Small intestine (tissue), 7 donors: ENCODE data around the gene MOB2. TPM values are rescaled to one million over a fixed set of nuclear protein-coding genes. Genes with fewer than 3 reads are reported as not detected.
A peak's percentile ranks its signal among the peaks of the same experiment; 100 is the strongest.

Experiments
- DNase-seq, 2 donors: peaks; one replicate each; pipeline versions ENCODE4 v3.0.0 to v3.0.0-alpha.2; 2013
- FAIRE-seq: peaks from 2 replicates; lab custom pipeline; 2012; peaks lifted over from hg19 to GRCh38; lab: Jason Lieb, UNC
- H3K27ac ChIP-seq, 3 donors: one replicate each; pipeline ENCODE4 v1.5.1; 2013; ENCODE audit warnings: low read length in 2 of 3, mild to moderate bottlenecking in 2 of 3, control low read depth in 1 of 3, inconsistent platforms in 1 of 3, low read depth in 1 of 3, moderate library complexity in 1 of 3
- H3K27me3 ChIP-seq, 3 donors: one replicate each; pipeline ENCODE4 v1.6.1; 2013; ENCODE audit warnings: low read length in 3 of 3, inconsistent platforms in 1 of 3; ENCODE audit not compliant: control insufficient read depth in 3 of 3, insufficient read depth in 3 of 3
- H3K36me3 ChIP-seq, 3 donors: one replicate each; pipeline ENCODE4 v1.6.1; 2013; ENCODE audit warnings: low read length in 3 of 3, inconsistent platforms in 1 of 3, low read depth in 1 of 3, mild to moderate bottlenecking in 1 of 3, moderate library complexity in 1 of 3; ENCODE audit not compliant: control insufficient read depth in 3 of 3, insufficient read depth in 2 of 3
- H3K4me1 ChIP-seq, 3 donors: one replicate each; pipeline ENCODE4 v1.6.1; 2013; ENCODE audit warnings: low read length in 2 of 3, inconsistent platforms in 1 of 3, low read depth in 1 of 3, mild to moderate bottlenecking in 1 of 3, moderate library complexity in 1 of 3; ENCODE audit not compliant: control insufficient read depth in 3 of 3, insufficient read depth in 2 of 3
- H3K4me3 ChIP-seq, 3 donors: one replicate each; pipeline ENCODE4 v1.5.1; 2013; ENCODE audit warnings: low read length in 3 of 3, control low read depth in 1 of 3, inconsistent platforms in 1 of 3, low read depth in 1 of 3, mild to moderate bottlenecking in 1 of 3, moderate library complexity in 1 of 3
- H3K9me3 ChIP-seq, 2 donors: one replicate each; pipeline ENCODE4 v1.6.1; 2013; ENCODE audit warnings: low read depth in 1 of 2, low read length in 1 of 2; ENCODE audit not compliant: control insufficient read depth in 2 of 2, insufficient read depth in 1 of 2
- WGBS, 3 donors: extraction: QIAGEN DNeasy Blood & Tissue Kit; methylation state at CpG; one replicate each; pipeline ENCODE4 v1.1.7; 2013; 5-methylcytosine and 5-hydroxymethylcytosine counted together
- polyA plus RNA-seq, 4 donors: library from polyadenylated mRNA; stranded (reverse) in 3 of 4; unstranded in 1 of 4; fragments of 200-250 nt in 3 of 4; fragments of 120-200 nt in 1 of 4; gene quantifications; one replicate each; pipeline versions ENCODE4 v1.2.1 to v1.2.3, GENCODE V29; 2013
- donor health status: healthy with polysubstance abuse.
- donor health status: control.
- donor health status: control.
- donor health status: Bipolar disorder and iron deficiency.
- donor health status: healthy.

Gene MOB2
- polyA plus RNA-seq, 4 donors: 28.3 to 48.6 (median 42.0) TPM

DNA sequence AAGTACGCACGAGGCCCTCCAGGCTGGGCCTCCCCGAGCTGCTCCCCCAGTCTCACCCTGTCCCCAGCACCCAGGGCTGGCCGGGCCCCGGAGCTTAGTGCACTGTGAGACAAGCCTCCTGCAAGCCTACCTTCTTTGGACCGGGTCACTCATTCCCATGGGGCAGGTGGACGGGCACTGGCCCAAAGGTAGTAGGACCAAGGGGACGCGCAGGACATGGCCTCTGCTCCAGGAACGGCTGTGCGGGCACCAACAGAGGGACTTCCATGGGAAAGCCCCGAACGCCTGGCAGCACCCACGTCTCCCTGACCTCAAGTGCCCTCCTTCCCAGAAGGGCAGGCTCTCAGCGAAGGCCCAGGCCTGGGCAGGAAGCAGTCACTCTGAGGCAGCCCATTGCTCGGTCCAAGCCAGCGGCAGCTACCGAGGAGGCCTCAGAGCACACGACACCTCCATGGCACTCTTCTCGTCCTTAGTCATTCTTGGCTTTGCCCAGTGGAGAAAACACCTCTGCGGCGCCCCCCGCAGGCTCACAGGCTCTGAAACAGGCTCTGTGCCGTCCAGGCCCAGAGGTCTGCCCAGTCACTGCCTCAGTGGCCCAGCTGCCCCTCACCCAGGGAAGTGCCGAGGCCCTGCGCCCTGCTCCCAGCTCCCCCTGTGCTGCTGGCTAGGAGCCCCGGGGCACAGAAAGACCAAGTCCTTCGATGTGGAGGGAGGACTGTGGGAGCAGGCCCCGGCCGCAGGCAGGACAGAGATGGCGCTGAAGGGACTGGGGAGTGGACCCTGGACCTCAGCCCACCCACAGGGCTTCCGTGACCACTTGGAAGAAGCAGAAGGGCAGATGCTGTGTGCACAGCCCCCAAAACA lies 3.8 kb downstream of the MOB2 start:
- 87 to 90% (median 90%) methylated on average over 32 of the region's 32 CpGs for WGBS, 3 donors
- FAIRE-seq: no peak
- H3K27ac ChIP-seq: peak overlapping the region in 1 of 3 donors; percentile 83

DNA sequence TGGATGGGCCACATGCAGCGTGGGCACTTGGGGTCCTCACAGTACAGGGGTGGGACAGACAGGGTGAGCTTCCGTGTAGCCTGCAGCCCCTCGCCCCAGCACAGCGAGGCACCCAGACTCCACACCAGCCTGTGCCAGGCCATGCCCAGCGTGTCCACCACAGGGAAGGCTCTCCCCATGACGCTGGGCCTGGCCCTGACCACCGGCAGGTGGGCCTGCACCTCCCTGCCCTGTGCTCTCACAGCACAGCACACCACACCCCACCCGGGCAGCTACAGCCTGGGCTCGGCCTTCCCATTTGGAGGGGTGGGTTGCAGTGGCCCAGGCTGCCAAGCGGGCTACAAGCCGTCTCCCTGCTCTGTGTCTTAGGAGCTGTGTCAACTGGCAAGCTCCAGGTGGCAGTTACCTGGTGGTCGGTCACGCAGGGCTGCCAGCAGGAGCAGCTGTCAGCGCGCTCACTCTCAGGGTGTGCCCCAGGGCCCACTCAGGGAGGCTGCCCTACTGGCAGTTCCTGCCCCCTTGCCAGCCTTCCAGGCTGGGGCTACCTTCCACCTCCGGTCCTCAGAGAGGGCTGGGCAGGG lies 4.6 kb downstream of the MOB2 start:
- peaks cover 7 to 71% (median 9%) of the 10 kb centered on the region in 3 donors for H3K36me3 ChIP-seq
- DNase-seq: no peak
- WGBS, 3 donors: 88 to 91% (median 90%) methylated on average over 16 of the region's 16 CpGs
- no peak for FAIRE-seq
- no peaks in the 10 kb centered on the region for H3K9me3 ChIP-seq
- H3K4me1 ChIP-seq: peaks cover 6 to 9% (median 7%) of the 10 kb centered on the region in 3 donors
- H3K27ac ChIP-seq: peak overlapping the region in 1 of 3 donors; percentile 83
- no peaks in the 10 kb centered on the region for H3K27me3 ChIP-seq
- H3K4me3 ChIP-seq: no peak overlapping the region

More for the DNA sequence above, 3.8 kb downstream of the MOB2 start:
- Histone ChIP-seq H3K4me3 (no peak overlapping the region), H3K27me3 (no peaks in the 10 kb centered on the region), H3K4me1 (peaks cover 10 to 17% (median 14%) of the 10 kb centered on the region in 3 donors), H3K36me3 (peaks cover 5 to 72% (median 9%) of the 10 kb centered on the region in 3 donors), H3K9me3 (no peaks in the 10 kb centered on the region)
- DNase-seq: no peak

DNA sequence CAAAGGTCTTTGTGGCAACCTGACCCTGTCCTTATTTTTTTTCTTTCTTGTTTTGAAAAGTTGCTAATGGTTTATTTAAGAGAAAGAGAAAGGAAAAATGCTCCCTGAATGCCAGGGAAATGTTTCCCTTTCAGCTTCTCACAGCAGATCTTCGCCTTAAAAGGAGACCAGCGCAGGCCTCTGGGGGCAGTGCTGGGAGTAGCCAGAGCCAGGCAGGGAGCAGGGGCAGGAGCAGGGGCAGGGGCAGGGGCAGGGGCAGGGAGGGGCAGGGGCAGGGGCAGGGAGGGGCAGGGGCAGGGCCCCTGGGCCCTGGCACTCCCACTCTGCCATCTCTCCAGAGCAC lies 5.1 kb downstream of the MOB2 start:
- Histone ChIP-seq H3K4me1 (peaks cover 4 to 7% (median 5%) of the 10 kb centered on the region in 3 donors), H3K9me3 (no peaks in the 10 kb centered on the region), H3K27ac (peak overlapping the region in 1 of 3 donors; percentile 83), H3K36me3 (peaks cover 7 to 70% (median 13%) of the 10 kb centered on the region in 3 donors), H3K4me3 (no peak overlapping the region), H3K27me3 (no peaks in the 10 kb centered on the region)
- DNase-seq (no peak), FAIRE-seq (no peak)
- WGBS, 3 donors: 88 to 95% (median 94%) methylated on average over 2 of the region's 2 CpGs

DNA sequence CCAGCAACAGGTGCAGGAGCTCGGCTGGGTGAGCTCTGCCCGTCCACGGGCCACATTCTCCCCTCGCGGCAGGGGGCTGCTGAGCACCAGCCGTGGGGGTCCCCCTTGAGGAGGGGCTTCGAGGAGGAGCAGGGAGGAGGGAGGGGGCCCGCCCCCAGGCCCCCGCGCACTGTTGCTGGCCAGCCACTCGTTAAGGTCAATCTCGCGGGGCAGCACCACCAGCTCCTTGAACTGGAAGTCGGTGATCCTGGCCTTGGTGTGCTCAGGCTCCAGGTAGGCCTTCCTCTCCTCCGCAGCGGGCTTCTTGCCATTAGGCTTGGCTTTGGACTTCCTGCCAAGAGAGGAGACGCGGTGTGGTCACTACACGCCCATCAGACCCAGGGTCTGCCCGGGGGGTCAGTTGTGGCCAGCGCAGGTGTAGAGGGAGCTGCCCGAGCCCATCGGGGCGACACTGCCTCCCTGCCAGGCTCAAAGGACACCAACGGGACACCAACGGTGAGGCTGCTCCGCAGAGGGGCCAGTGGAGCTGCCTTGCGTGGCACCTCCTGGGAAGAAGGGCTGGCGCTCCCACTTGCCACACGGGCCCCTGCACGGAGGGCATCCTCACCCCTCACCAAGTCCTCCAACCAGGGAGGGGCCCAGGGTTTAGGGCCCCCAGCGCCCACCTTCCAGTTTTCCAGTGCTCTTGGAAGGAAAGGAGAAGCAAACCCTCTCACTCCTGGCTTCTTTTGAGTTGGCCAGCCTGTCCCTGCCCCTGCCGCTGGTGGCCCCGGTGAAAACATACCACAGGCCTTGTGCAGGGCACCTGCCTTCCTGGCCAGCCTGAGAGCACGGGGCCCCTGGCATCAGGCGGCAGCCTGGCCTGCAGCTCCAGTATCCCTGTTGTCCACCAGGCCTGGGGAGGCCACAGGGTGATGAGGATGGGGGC lies 5.8 kb downstream of the MOB2 start:
- Histone ChIP-seq H3K36me3 (peaks cover 9 to 67% (median 13%) of the 10 kb centered on the region in 3 donors), H3K27me3 (no peaks in the 10 kb centered on the region), H3K27ac (peak overlapping the region in 1 of 3 donors; percentile 60), H3K9me3 (no peaks in the 10 kb centered on the region), H3K4me1 (peaks cover 0 to under 1% (median 0%) of the 10 kb centered on the region in 3 donors), H3K4me3 (no peak overlapping the region)
- 90 to 92% (median 91%) methylated on average over 33 to 36 of the region's 36 CpGs for WGBS, 3 donors
- no peak for DNase-seq
- FAIRE-seq: no peak

DNA sequence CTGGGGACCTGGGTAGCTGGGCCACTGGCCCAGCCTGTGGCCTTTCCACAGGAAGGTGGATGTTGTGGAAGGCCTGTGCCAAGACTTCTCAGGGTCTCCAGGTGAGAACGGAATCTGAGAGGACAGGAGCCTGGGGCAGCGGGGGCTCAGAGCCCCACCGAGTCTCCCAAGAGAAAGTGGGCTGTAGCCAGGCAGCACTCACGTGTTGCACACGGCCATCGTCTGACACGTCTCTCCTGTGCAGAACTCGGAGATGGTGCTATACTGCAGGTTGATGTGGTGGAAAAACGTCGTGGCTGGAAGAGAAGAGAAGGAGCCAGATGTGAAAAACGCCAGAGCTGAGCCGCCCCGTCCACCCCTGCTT lies 6.4 kb downstream of the MOB2 start:
- no peak for FAIRE-seq
- H3K4me3 ChIP-seq: no peak overlapping the region
- H3K27ac ChIP-seq: no peak overlapping the region
- WGBS, 3 donors: 86 to 88% (median 87%) methylated on average over 12 to 13 of the region's 13 CpGs
- peaks cover 10 to 71% (median 16%) of the 10 kb centered on the region in 3 donors for H3K36me3 ChIP-seq
- no peaks in the 10 kb centered on the region for H3K27me3 ChIP-seq
- no peak for DNase-seq
- no peaks in the 10 kb centered on the region for H3K4me1 ChIP-seq
- H3K9me3 ChIP-seq: no peaks in the 10 kb centered on the region

DNA sequence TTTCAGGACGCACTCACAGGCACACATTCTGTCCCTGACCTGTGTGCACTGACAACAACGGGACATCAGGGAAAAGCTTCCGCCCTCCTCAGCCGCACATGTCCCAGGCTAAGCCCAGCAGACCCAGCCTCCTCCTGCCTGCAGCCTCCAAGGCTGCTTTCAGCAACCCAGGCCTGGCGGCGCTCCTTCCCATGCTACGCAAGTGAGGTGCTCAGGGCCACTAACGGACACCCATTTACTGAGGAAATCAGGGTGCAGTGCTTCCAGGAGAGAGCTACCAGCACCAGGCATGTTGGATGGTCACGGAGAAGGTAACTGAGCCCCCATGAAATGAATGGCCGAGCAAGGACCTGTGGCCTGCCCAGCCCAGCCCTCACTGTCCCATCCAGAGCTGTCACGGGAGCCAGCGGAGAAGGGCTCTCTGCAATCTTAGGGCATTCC lies 6.9 kb downstream of the MOB2 start:
- H3K36me3 ChIP-seq: peaks cover 10 to 68% (median 16%) of the 10 kb centered on the region in 3 donors
- H3K4me1 ChIP-seq: no peaks in the 10 kb centered on the region
- H3K27me3 ChIP-seq: no peaks in the 10 kb centered on the region
- H3K4me3 ChIP-seq: no peak overlapping the region
- DNase-seq (no peak), FAIRE-seq (no peak)
- no peak overlapping the region for H3K27ac ChIP-seq
- H3K9me3 ChIP-seq: no peaks in the 10 kb centered on the region
- 95 to 98% (median 96%) methylated on average over 12 of the region's 12 CpGs for WGBS, 3 donors

DNA sequence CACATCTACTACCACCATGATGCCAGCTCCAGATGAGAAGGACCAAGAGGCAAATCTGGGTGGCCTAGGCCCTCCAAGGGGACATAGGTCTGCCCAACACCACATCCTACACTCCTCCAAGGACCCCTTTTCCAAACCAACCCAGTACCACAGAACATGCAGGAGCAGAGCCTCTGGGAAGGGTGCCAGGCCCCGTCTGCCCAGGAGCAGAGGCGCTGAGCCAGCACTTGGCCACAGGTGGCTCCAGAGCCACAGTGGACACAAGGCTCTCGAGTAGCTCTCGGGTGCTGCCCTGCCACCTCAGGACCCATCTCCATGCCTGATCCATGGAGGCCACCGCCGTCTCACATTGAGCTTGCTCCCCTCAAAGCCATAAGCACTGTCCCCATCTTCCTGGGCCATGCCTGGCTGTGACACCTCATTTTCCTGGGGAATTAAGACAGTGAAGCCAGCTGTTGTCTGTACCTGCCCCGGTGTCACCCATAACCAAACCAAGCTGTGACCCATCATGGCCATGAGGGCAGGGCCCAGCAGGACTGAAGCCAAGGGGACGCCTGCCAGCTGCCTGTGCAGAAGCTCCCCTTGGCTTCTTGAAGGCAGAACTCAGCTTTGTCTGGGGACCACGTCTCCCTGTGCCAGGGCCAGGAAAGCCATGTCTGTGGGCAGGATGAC lies 7.4 kb downstream of the MOB2 start:
- Histone ChIP-seq H3K4me1 (no peaks in the 10 kb centered on the region), H3K27ac (no peak overlapping the region), H3K27me3 (no peaks in the 10 kb centered on the region), H3K36me3 (peaks cover 10 to 63% (median 16%) of the 10 kb centered on the region in 3 donors), H3K9me3 (no peaks in the 10 kb centered on the region), H3K4me3 (no peak overlapping the region)
- 86 to 91% (median 91%) methylated on average over 9 of the region's 9 CpGs for WGBS, 3 donors
- FAIRE-seq (no peak), DNase-seq (no peak)
